Stomach (tissue), 4 donors: Measurements from ENCODE around the gene FHOD3.

Source experiments
- EP300 ChIP-seq: sonication (generic); formaldehyde crosslinking; IDR thresholded peaks from one replicate; pipeline ENCODE4 v1.6.1; 2017; ENCODE audit warnings: antibody characterized with exemption
- POLR2A ChIP-seq, 4 donors: fragments of 450-650 bp; IDR thresholded peaks; one replicate each; pipeline ENCODE4 v1.6.1; 2016; ENCODE audit warnings: antibody characterized with exemption in 4 of 4, control low read depth in 2 of 4, mild to moderate bottlenecking in 1 of 4, moderate library complexity in 1 of 4
- POLR2AphosphoS5 ChIP-seq, 3 donors: sonication (generic); formaldehyde crosslinking; IDR thresholded peaks; one replicate each; pipeline ENCODE4 v1.6.1; 2016; ENCODE audit warnings: antibody characterized with exemption in 3 of 3
- TF ChIP-seq, protein P1 (sequence below), 7 experiments: fragments of 450-650 bp in 4 of 7; fragments of 200-600 bp in 3 of 7; sonication (generic) in 3 of 7; IDR thresholded peaks; one replicate each; pipeline ENCODE4 v1.5.1; 2016 to 2019; ENCODE audit warnings: antibody characterized with exemption in 7 of 7, control low read depth in 2 of 7, mild to moderate bottlenecking in 1 of 7

DNA sequence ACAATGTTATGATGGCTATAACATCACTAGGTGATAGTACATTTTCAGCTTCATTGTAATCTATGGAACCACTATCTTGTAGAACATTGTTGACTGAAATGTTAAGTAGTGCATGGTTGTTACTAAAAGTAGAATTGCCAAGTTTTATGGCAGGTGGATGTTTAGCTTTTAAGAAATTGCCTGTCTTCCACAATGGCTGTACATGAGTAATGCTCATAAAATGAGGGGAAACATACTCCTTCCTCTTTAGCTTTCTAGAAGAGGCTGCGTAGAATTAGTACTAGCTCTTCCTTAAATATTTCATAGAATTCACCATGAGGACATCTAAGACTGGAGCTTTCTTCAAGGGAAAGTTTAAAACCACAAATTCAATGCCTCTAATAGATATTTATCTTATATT, 370.3 kb downstream of the FHOD3 start:
- TF ChIP-seq, protein P1, sequence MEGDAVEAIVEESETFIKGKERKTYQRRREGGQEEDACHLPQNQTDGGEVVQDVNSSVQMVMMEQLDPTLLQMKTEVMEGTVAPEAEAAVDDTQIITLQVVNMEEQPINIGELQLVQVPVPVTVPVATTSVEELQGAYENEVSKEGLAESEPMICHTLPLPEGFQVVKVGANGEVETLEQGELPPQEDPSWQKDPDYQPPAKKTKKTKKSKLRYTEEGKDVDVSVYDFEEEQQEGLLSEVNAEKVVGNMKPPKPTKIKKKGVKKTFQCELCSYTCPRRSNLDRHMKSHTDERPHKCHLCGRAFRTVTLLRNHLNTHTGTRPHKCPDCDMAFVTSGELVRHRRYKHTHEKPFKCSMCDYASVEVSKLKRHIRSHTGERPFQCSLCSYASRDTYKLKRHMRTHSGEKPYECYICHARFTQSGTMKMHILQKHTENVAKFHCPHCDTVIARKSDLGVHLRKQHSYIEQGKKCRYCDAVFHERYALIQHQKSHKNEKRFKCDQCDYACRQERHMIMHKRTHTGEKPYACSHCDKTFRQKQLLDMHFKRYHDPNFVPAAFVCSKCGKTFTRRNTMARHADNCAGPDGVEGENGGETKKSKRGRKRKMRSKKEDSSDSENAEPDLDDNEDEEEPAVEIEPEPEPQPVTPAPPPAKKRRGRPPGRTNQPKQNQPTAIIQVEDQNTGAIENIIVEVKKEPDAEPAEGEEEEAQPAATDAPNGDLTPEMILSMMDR (IDR thresholded peaks at IDR 0.05), result no peak
- no peak for TF ChIP-seq POLR2A (IDR thresholded peaks at IDR 0.05)
- no peak for TF ChIP-seq EP300
- TF ChIP-seq POLR2AphosphoS5 (IDR thresholded peaks at IDR 0.05), result no peak
